Mucosa of rectum (tissue), 2 donors: ENCODE results near the gene PCSK1.
"Not testable (repeated sequence)": the region's sequence is repeated elsewhere in the genome, so short reads cannot be mapped to it uniquely, and the experiment has no call there.

Experiments used
- H3K27ac ChIP-seq, 2 donors: one replicate each; pipeline ENCODE4 v1.7.0; 2013; ENCODE audit warnings: inconsistent platforms in 2 of 2, low read depth in 2 of 2, low read length in 2 of 2
- H3K27me3 ChIP-seq, 2 donors: one replicate each; pipeline ENCODE4 v1.7.0; 2013; ENCODE audit warnings: low read length in 2 of 2; ENCODE audit not compliant: control insufficient read depth in 2 of 2, insufficient read depth in 2 of 2
- H3K36me3 ChIP-seq, 2 donors: one replicate each; pipeline ENCODE4 v1.7.0; 2013; ENCODE audit warnings: low read length in 2 of 2; ENCODE audit not compliant: control insufficient read depth in 2 of 2, insufficient read depth in 2 of 2
- H3K4me1 ChIP-seq, 2 donors: one replicate each; pipeline ENCODE4 v1.7.0; 2013; ENCODE audit warnings: low read length in 2 of 2, mild to moderate bottlenecking in 1 of 2; ENCODE audit not compliant: control insufficient read depth in 2 of 2, insufficient read depth in 2 of 2
- H3K4me3 ChIP-seq, 2 donors: one replicate each; pipeline ENCODE4 v1.7.0; 2013; ENCODE audit warnings: low read length in 2 of 2
- H3K9ac ChIP-seq, 2 donors: one replicate each; pipeline ENCODE4 v1.7.0; 2013; ENCODE audit warnings: low read length in 2 of 2, low read depth in 1 of 2, mild to moderate bottlenecking in 1 of 2
- H3K9me3 ChIP-seq, 2 donors: one replicate each; pipeline ENCODE4 v1.7.0; 2013; ENCODE audit warnings: low read length in 2 of 2; ENCODE audit not compliant: control insufficient read depth in 2 of 2
- donor health status: healthy.
- donor health status: Normal muscosa, but diverticular disease.

The PCSK1 gene

DNA sequence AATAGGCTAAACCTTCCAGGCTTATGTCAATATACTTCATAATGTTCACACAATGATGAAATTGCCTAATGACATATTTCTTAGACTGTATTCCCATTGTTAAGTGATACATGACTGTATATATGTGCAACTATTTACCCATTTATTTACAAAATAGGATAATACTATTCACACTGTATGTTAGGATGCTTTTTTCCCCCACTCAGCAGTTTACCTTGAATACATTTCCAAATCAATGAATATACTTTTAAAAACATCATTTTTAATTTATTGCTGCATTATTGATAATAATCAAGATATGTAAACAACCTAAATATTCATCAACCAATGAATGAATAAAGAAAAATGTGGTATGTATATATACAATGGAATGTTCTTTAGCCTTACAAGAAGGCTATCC is 55.5 kb downstream of the PCSK1 start:
- Histone ChIP-seq H3K9ac (no peak overlapping the region), H3K4me3 (no peak overlapping the region), H3K27ac (no peak overlapping the region), H3K27me3 (peaks cover 0 to under 1% of the 10 kb centered on the region in 2 donors), H3K4me1 (peaks cover 0 to 3% of the 10 kb centered on the region in 2 donors), H3K9me3 (no peaks in the 10 kb centered on the region), H3K36me3 (no peaks in the 10 kb centered on the region)

GRCh38 chr5:96377167-96377566 is 55.9 kb downstream of the PCSK1 start:
- no peak overlapping the region for H3K9ac ChIP-seq
- peaks cover 0 to 3% of the 10 kb centered on the region in 2 donors for H3K4me1 ChIP-seq
- H3K27me3 ChIP-seq, result no peaks in the 10 kb centered on the region
- H3K36me3 ChIP-seq, result no peaks in the 10 kb centered on the region
- no peak overlapping the region for H3K27ac ChIP-seq
- H3K4me3 ChIP-seq, result no peak overlapping the region
- no peaks in the 10 kb centered on the region for H3K9me3 ChIP-seq

- H3K4me3 ChIP-seq, result no peak overlapping the region
- H3K27me3 ChIP-seq, result no peaks in the 10 kb centered on the region
- H3K9ac ChIP-seq, result no peak overlapping the region
- H3K9me3 ChIP-seq, result no peaks in the 10 kb centered on the region
- no peaks in the 10 kb centered on the region for H3K4me1 ChIP-seq
- no peak overlapping the region for H3K27ac ChIP-seq
- no peaks in the 10 kb centered on the region for H3K36me3 ChIP-seq
Observed at GRCh38 chr5:96374653-96375052, 58.4 kb downstream of the PCSK1 start.

- no peaks in the 10 kb centered on the region for H3K9me3 ChIP-seq
- no peak overlapping the region for H3K4me3 ChIP-seq
- no peak overlapping the region for H3K27ac ChIP-seq
- no peak overlapping the region for H3K9ac ChIP-seq
- H3K27me3 ChIP-seq, result no peaks in the 10 kb centered on the region
- no peaks in the 10 kb centered on the region for H3K4me1 ChIP-seq
- no peaks in the 10 kb centered on the region for H3K36me3 ChIP-seq
Observed at GRCh38 chr5:96373381-96373733, 59.7 kb downstream of the PCSK1 start.

- H3K4me1 ChIP-seq, result no peaks in the 10 kb centered on the region
Observed at GRCh38 chr5:96372726-96373380, 60.2 kb downstream of the PCSK1 start.

GRCh38 chr5:96370976-96371375 is 62.1 kb downstream of the PCSK1 start:
- Histone ChIP-seq H3K9me3 (no peaks in the 10 kb centered on the region), H3K4me3 (no peak overlapping the region), H3K9ac (no peak overlapping the region), H3K4me1 (no peaks in the 10 kb centered on the region), H3K27ac (no peak overlapping the region), H3K36me3 (no peaks in the 10 kb centered on the region), H3K27me3 (no peaks in the 10 kb centered on the region)

More at GRCh38 chr5:96372726-96373380, 60.2 kb downstream of the PCSK1 start:
- H3K9ac ChIP-seq, result no peak overlapping the region
- H3K27me3 ChIP-seq, result no peaks in the 10 kb centered on the region
- H3K9me3 ChIP-seq, result no peaks in the 10 kb centered on the region
- H3K27ac ChIP-seq, result no peak overlapping the region
- H3K4me3 ChIP-seq, result no peak overlapping the region
- H3K36me3 ChIP-seq, result no peaks in the 10 kb centered on the region

GRCh38 chr5:96367337-96367736 is 65.7 kb downstream of the PCSK1 start:
- not testable (repeated sequence) for H3K36me3 ChIP-seq, H3K4me3 ChIP-seq, H3K27me3 ChIP-seq, H3K27ac ChIP-seq, H3K4me1 ChIP-seq, H3K9me3 ChIP-seq, H3K9ac ChIP-seq

GRCh38 chr5:96354237-96354636 is 78.8 kb downstream of the PCSK1 start:
- no peak overlapping the region for H3K4me3 ChIP-seq
- H3K27ac ChIP-seq, result no peak overlapping the region
- H3K36me3 ChIP-seq, result no peaks in the 10 kb centered on the region
- no peak overlapping the region for H3K9ac ChIP-seq
- H3K27me3 ChIP-seq, result no peaks in the 10 kb centered on the region
- no peaks in the 10 kb centered on the region for H3K4me1 ChIP-seq
- H3K9me3 ChIP-seq, result no peaks in the 10 kb centered on the region

DNA sequence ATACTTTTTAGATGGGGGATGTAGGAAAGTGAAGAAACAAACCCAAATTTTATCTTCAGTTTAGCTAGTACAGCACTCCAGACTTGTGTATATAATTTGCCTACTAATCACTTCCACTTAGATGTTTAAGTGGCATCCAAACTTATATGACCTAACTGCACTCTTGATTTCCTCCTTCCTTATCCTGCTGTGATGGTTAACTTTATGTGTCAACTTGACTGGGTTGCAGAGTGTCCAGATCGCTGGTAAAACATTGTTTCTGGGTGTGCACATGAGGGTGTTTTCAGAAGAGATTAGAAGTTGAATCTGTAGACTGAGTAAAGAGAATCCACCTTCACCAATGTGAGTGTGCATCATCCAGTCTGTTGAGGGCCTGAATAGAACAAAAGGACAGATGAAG is 79.8 kb downstream of the PCSK1 start:
- Histone ChIP-seq H3K4me3 (no peak overlapping the region), H3K36me3 (no peaks in the 10 kb centered on the region), H3K27ac (no peak overlapping the region), H3K4me1 (no peaks in the 10 kb centered on the region), H3K9me3 (no peaks in the 10 kb centered on the region), H3K27me3 (no peaks in the 10 kb centered on the region), H3K9ac (no peak overlapping the region)

GRCh38 chr5:96350678-96351077 is 82.4 kb downstream of the PCSK1 start:
- H3K27me3 ChIP-seq, result no peaks in the 10 kb centered on the region
- H3K36me3 ChIP-seq, result no peaks in the 10 kb centered on the region
- H3K9me3 ChIP-seq, result no peaks in the 10 kb centered on the region
- H3K4me1 ChIP-seq, result no peaks in the 10 kb centered on the region
- no peak overlapping the region for H3K9ac ChIP-seq
- no peak overlapping the region for H3K27ac ChIP-seq
- H3K4me3 ChIP-seq, result no peak overlapping the region

DNA sequence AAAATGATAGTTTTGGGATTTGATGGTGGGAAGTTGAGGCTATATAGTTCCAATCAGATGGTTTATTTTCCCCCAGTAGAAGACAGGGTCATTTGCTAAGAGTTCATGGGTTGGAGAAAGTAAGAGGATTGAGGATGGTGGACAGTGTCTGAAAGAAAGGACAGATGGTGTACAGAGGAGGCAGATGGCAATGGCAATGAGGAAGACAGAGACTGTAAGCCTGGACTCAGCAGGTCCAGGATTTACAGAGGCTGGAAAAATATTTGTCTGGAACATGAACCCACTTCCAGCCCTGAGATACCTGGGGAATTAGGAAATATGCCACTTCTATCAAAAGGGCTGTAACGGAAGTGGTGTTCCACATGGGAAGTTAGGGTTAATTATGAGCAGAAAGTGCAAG is 84.5 kb downstream of the PCSK1 start:
- Histone ChIP-seq H3K4me3 (no peak overlapping the region), H3K9ac (no peak overlapping the region), H3K27me3 (no peaks in the 10 kb centered on the region), H3K9me3 (no peaks in the 10 kb centered on the region), H3K4me1 (no peaks in the 10 kb centered on the region), H3K36me3 (no peaks in the 10 kb centered on the region), H3K27ac (no peak overlapping the region)
